Body of pancreas (tissue), 4 donors: Measurements from ENCODE around the gene RFXAP. TPM values are rescaled to one million over a fixed set of nuclear protein-coding genes. Genes with fewer than 3 reads are reported as not detected.

Source experiments
- ATAC-seq: fragments of 150-250 bp; one replicate; pipeline ENCODE4 v1.9.1; 2016
- DNase-seq, 4 donors: peaks; one replicate each; pipeline ENCODE4 v3.0.0-alpha.2; 2019
- H3K27ac ChIP-seq, 4 donors: fragments of 200-600 bp; sonication (generic); 1 replicate in 3 of 4; 2 replicates in 1 of 4; pipeline versions ENCODE4 v1.5.1 to v1.6.1; 2016 to 2019; ENCODE audit warnings: mild to moderate bottlenecking in 1 of 4, mixed read lengths in 1 of 4, moderate library complexity in 1 of 4
- H3K27me3 ChIP-seq, 2 donors: fragments of 200-600 bp; sonication (generic); one replicate each; pipeline ENCODE4 v1.6.0; 2016; ENCODE audit warnings: mild to moderate bottlenecking in 1 of 2
- H3K36me3 ChIP-seq, 2 donors: fragments of 200-600 bp; sonication (generic); replicated peaks in 1 of 2; 2 replicates each; pipeline ENCODE4 v1.5.1; 2016; ENCODE audit warnings: low read depth in 2 of 2; ENCODE audit not compliant: insufficient read depth in 1 of 2
- H3K4me1 ChIP-seq: fragments of 200-600 bp; sonication (generic); one replicate; pipeline ENCODE4 v1.6.0; 2016
- H3K4me3 ChIP-seq, 2 donors: fragments of 200-600 bp; sonication (generic); 1 replicate in 1 of 2; 2 replicates in 1 of 2; pipeline ENCODE4 v1.5.1; 2016 to 2019
- H3K9me3 ChIP-seq, 3 donors: fragments of 200-600 bp; sonication (generic); 1 replicate in 2 of 3; 2 replicates in 1 of 3; pipeline ENCODE4 v1.5.1; 2016
- CTCF ChIP-seq, 7 experiments: fragments of 450-650 bp in 4 of 7; fragments of 200-600 bp in 3 of 7; sonication (generic) in 3 of 7; IDR thresholded peaks; one replicate each; pipeline ENCODE4 v1.5.1; 2016 to 2019; ENCODE audit warnings: antibody characterized with exemption in 7 of 7
- POLR2A ChIP-seq, 3 donors: fragments of 450-650 bp; IDR thresholded peaks; one replicate each; pipeline ENCODE4 v1.6.1; 2016; ENCODE audit warnings: antibody characterized with exemption in 3 of 3, mild to moderate bottlenecking in 2 of 3
- WGBS, 2 donors: methylation state at CpG; one replicate each; pipeline ENCODE4 v1.1.5; 2017; 5-methylcytosine and 5-hydroxymethylcytosine counted together
- intact Hi-C: fragments of 100-400 bp; cut with DNase I; formaldehyde crosslinking; loops from one replicate; pipeline ENCODE4 v1.15.1; 2023
- total RNA-seq, 2 donors: library from RNA; depleted of rRNA; stranded (reverse); fragments of >200 nt; gene quantifications; one replicate each; pipeline ENCODE4 v1.1.0, GENCODE V29; 2016

Gene RFXAP
- total RNA-seq, 2 donors from 2014 or later: 0.33 to 7.0 TPM

- Histone ChIP-seq H3K4me1 (no peaks in the 10 kb centered on the region), H3K9me3 (no peaks in the 10 kb centered on the region), H3K4me3 (no peak overlapping the region), H3K36me3 (no peaks in the 10 kb centered on the region), H3K27ac (no peak overlapping the region), H3K27me3 (no peaks in the 10 kb centered on the region)
- TF ChIP-seq POLR2A (IDR thresholded peaks at IDR 0.05) (no peak), CTCF (IDR thresholded peaks at IDR 0.05) (no peak)
- ATAC-seq (no peak), DNase-seq (no peak)
- WGBS, 2 donors: 63 to 74% methylated on average over 4 of the region's 4 CpGs
- intact Hi-C loops: no loop called here
Observed at GRCh38 chr13:36875961-36876360, 56.9 kb downstream of the RFXAP start.

Other genes with a start within 250 kb of the RFXAP start
- under 1 TPM in 1 of 2 donors, not detected in 1; 0.26 TPM for gene SERTM1, start 145.2 kb upstream of the RFXAP start, total RNA-seq
- 1 to 10 TPM; 1.6 to 1.8 TPM for gene SMAD9, start 101.0 kb downstream of the RFXAP start, total RNA-seq
- 10 to 100 TPM; 35.3 to 46.7 TPM for gene ALG5, start 180.1 kb downstream of the RFXAP start, total RNA-seq
- gene EXOSC8, start 181.6 kb downstream of the RFXAP start, total RNA-seq: 10 to 100 TPM; 20.5 to 48.1 TPM
- 10 to 100 TPM; 43.3 to 51.4 TPM for gene SUPT20H, start 240.5 kb downstream of the RFXAP start, total RNA-seq